Colon (tissue), 2 donors: ENCODE data around the gene KAT7.

Source experiments
- FAIRE-seq: peaks from 2 replicates; lab custom pipeline; 2012; peaks lifted over from hg19 to GRCh38; lab: Jason Lieb, UNC
- donor health status: control.
- donor health status: control.

The KAT7 gene

DNA sequence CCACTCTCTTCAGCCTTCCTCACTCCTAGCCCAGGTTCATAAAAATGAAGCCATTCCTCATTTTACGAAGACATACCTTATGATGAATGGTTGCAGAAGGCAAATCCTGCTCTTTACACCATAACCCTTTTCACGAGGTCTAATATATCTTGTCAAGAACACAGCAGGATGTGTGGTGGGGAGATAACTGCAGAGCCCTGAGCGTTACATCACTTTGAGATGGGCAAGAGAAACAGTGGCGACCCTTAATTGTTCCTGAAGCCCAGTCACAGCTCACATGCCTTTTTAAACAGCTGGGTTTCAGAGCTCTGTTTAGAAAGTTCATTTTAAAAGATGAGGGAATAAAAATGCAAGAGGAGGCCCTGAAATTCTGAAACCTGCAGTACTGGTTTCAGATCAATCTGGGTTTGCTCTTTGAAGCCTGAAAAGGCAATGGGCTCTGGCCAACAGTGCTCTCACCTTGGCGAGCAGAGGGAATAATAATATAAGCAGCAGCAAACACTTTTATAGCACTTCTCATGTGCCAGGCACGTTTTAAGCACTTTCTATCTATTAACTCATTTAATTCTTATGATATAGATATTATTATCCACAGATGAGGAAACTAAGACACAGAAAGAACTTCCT is 27.4 kb upstream of the KAT7 start:
- FAIRE-seq, result no peak

DNA sequence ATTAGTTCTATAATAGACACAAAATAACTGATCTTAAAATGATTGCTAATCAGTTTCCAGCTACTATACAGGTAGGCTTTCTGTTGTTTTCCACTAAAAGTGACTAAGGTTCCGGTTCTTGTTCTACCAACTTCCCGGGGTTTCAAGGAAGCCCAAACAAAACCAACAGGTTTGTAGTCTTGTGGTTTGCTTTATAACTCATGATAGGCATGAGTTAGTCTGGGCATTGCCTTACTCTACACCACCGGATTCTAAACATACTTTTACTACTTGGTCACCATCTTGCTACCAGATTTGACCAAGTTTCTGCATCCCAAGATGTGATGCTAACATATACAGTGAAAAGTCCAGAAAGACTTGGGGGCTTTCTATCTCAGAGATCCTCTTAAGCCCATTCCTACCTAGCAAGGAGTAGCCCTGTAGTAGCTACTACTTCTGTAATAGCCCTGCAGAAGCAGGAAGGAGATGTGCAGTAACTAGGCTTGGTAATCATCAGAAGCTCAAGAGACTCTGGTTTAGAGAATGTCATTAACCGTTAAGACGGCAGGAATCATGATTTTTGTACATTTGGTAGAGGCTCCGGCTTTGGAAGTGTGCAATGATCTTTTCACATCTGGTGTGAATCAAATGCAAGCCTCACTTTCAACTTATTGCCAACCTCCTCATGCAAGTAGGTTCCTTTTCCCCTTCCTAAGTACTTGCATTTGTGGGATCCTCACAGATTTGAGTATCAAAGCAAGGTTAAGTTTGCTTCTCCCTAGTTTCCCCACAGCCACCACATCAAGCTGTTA is 26.1 kb upstream of the KAT7 start:
- no peak for FAIRE-seq

- FAIRE-seq, result peak; percentile 38
These were observed 24.5 kb upstream of the KAT7 start, which contains the start of gene FAM117A for GRCh38 chr17:49763735-49764558. Gene FAM117A (minus strand): TSS chr17:49764131. CDS start chr17:49764087, 44 bp downstream.

GRCh38 chr17:49764559-49765180 is 23.8 kb upstream of the KAT7 start:
- FAIRE-seq, result no peak

- FAIRE-seq, result no peak
These were observed 21.5 kb upstream of the KAT7 start for GRCh38 chr17:49766918-49767530.

- FAIRE-seq, result no peak
These were observed 12.8 kb upstream of the KAT7 start for GRCh38 chr17:49775546-49776260.

- no peak for FAIRE-seq
These were observed 11.8 kb upstream of the KAT7 start for GRCh38 chr17:49776551-49777300.

DNA sequence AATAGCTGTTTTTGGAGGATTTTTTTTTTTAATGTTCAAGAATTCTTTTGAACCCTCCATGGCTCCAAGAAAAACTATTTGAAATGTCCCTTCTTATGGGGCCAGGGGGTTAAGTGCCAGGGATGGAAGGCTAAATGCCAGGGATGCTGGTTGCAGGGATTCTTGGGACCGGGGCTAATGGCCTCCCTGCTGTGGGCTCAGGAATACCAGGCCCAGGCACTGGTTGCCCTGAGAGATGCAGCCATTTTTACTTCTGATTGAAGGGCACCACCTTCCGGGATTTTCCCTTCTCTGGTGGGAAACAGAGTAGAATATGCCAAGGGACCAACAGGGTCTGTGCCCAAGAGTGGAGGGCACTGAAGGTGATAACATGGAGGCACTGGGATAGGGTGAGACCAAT is 10.9 kb upstream of the KAT7 start:
- no peak for FAIRE-seq

GRCh38 chr17:49779156-49779738 is 9.2 kb upstream of the KAT7 start:
- FAIRE-seq, result no peak

GRCh38 chr17:49779739-49780231 is 8.7 kb upstream of the KAT7 start:
- no peak for FAIRE-seq

GRCh38 chr17:49783071-49783715 is 5.3 kb upstream of the KAT7 start:
- no peak for FAIRE-seq

DNA sequence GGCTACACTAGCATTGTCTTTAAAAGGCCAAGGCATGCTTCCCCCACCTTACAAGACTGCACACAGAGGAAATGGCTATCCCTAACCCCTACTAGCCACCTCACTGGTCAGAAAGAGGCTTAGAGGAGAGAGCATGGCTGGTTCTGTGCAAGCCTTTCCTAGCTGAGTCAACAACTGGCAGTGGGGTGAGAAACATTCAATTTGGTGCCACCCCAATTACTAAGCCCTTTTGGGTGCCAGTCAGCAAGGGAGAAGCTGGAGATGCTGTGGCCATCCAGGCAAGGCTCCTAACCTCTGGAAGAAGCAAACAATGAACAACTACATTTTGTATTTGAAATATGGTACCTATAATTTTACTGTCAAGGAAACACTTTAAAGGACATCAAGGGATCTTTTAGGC is 4.7 kb upstream of the KAT7 start:
- no peak for FAIRE-seq

DNA sequence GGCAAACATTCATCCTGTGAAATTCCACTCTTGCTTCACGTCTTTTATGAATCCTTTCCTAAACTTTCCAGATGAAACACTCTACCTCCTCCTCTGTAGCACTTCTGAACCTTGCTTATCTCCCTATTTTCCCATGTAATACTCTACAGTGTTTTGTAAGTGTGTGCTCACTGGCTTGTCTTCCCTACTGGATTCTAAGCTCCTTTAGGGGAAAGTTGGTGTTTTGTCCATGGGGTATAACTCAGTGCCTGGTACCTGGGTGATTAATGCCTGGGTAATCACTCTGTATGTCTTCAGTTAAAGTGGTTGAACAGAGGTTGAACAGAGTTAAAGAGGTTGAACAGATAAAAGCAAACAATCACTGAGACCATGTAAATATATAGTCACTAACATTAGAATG is 3.8 kb upstream of the KAT7 start:
- FAIRE-seq, result no peak

GRCh38 chr17:49787884-49788477 is 500 bp upstream of the KAT7 start:
- FAIRE-seq, result peak; percentile 55

- FAIRE-seq, result no peak
These were observed 730 bp downstream of the KAT7 start for GRCh38 chr17:49789243-49789578.

DNA sequence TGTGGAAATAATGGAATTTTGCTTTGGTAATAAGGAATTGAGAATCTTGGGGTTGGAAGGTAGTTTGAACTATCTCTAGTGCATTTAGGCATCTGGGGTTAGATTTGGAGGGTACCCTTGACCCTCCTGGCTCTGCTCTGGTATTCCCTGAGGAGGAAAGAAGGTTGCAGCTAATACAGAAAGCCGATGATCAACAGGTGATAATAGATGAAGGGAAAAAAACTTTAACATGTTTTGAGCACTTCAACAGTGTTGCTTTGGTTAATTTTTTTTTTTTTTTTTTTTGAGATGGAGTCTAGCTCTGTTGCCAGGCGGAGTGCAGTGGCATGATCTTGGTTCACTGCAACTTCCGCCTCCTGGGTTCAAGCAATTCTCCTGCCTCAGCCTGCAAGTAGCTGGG is 4.8 kb downstream of the KAT7 start:
- FAIRE-seq, result no peak

DNA sequence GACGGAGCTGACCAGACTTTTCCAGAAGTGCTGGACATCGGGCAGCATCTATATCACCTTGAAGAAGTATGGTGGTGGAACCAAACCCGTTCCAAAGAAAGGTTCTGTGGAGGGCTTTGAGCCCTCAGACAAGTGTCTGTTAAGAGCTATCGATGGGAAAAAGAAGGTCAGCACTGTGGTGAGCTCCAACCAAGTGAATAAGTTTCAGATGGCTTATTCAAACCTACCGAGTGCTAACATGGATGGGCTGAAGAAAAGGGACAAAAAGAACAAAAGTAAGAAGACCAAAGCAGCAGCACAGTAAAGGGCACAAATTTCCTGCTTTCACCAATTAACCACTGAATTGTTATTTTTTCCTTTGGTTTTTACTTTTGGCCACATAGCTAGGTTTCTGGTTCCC is 6.9 kb downstream of the KAT7 start:
- no peak for FAIRE-seq

- FAIRE-seq, result no peak
These were observed 9.7 kb downstream of the KAT7 start for GRCh38 chr17:49798182-49798581.

GRCh38 chr17:49798738-49799137 is 10.3 kb downstream of the KAT7 start:
- FAIRE-seq, result no peak
